Measurements from ENCODE around the gene CD244. TPM values are rescaled to one million over a fixed set of nuclear protein-coding genes. Genes with fewer than 3 reads are reported as not detected.

The CD244 gene
- total RNA-seq, 1 experiment from 2014 or later: not detected

DNA sequence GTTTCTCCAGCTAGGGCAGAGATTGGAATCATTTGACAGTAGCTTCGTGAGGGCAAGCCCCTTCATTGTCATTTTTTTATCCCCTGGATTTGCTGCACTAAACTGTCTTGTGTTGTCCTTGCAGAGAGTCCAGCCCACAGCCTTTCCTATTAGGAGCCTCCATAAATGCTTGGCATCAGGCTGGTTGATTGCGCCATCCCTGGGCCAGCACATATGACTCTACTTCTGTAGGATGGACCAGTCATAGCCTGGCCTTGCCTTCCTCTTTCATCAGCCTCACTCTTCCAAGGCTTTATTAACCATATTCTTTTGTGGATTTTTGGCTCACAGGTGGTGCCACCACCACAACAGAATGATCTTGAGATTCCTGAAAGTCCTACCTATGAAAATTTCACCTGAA is 35.3 kb downstream of the CD244 start:
- Histone ChIP-seq H3K9me2 (ENCODE audit: insufficient read depth) (no peaks in the 10 kb centered on the region), H3K79me2 (ENCODE audit: low read depth) (no peaks in the 10 kb centered on the region), H3K27ac (peak overlapping the region; percentile 81), H3K36me3 (ENCODE audit: low read depth) (no peaks in the 10 kb centered on the region), H4K20me1 (ENCODE audit: insufficient read depth) (no peaks in the 10 kb centered on the region), H3K4me1 (replicated peaks; ENCODE audit: insufficient read depth) (peaks cover 34% of the 10 kb centered on the region), H3K4me2 (peak overlapping the region; percentile 67), H3K9me3 (ENCODE audit: insufficient read depth, low read depth) (no peaks in the 10 kb centered on the region), H3K4me3 (no peak overlapping the region), H2AFZ (no peak overlapping the region), H3K27me3 (ENCODE audit: insufficient read depth, low read depth) (no peaks in the 10 kb centered on the region), H3F3A (ENCODE audit: insufficient read depth, low read depth) (peaks cover 20% of the 10 kb centered on the region; the same call in 1 of the 2 replicates)
- no TSS peak for BruUV-seq (replicated peaks)
- TF ChIP-seq, protein P1, sequence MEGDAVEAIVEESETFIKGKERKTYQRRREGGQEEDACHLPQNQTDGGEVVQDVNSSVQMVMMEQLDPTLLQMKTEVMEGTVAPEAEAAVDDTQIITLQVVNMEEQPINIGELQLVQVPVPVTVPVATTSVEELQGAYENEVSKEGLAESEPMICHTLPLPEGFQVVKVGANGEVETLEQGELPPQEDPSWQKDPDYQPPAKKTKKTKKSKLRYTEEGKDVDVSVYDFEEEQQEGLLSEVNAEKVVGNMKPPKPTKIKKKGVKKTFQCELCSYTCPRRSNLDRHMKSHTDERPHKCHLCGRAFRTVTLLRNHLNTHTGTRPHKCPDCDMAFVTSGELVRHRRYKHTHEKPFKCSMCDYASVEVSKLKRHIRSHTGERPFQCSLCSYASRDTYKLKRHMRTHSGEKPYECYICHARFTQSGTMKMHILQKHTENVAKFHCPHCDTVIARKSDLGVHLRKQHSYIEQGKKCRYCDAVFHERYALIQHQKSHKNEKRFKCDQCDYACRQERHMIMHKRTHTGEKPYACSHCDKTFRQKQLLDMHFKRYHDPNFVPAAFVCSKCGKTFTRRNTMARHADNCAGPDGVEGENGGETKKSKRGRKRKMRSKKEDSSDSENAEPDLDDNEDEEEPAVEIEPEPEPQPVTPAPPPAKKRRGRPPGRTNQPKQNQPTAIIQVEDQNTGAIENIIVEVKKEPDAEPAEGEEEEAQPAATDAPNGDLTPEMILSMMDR (conservative IDR thresholded peaks at IDR 0.05): no peak
- no peak for DNase-seq
- intact Hi-C loops (cut with micrococcal nuclease; ENCODE audit: unreplicated experiment): loop anchor here (2.0 kb wide), 1 partner anchor 47 kb away; no protein-coding TSS in a partner anchor
- ChIA-PET CTCF (interaction anchor here (1.0 to 1.3 kb wide), 2 partner anchors 10 to 50 kb away, joined by 3 to 6 read pairs; no protein-coding TSS in a partner anchor), POLR2A (ENCODE audit: unreplicated experiment) (no interaction called here)

DNA sequence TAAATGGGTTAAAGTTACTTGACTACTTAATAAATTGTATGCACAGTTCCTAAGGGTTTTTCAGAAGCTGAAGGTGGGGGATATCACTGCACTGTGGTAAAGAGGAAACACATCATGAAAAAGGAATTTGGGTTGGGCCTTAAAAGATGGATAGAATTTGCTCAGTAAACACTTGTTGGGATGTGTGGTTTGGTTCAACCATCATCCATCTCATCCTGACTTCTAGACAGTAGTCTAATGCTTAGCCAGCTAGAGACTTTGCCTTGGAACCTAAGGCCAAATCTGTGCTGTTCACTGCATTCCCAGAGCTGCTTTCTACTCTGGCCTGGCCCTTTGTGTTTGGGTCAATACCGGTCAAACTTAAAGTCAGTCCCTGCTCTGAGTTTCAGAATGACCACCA is 36.1 kb downstream of the CD244 start:
- Histone ChIP-seq H3K4me2 (peak overlapping the region; percentile 67), H3K4me1 (replicated peaks; ENCODE audit: insufficient read depth) (peaks cover 34% of the 10 kb centered on the region), H3K27ac (peak overlapping the region; percentile 81), H3K9me3 (ENCODE audit: insufficient read depth, low read depth) (no peaks in the 10 kb centered on the region), H3K27me3 (ENCODE audit: insufficient read depth, low read depth) (no peaks in the 10 kb centered on the region), H3K9me2 (ENCODE audit: insufficient read depth) (no peaks in the 10 kb centered on the region), H3K4me3 (no peak overlapping the region), H3K79me2 (ENCODE audit: low read depth) (no peaks in the 10 kb centered on the region), H3K36me3 (ENCODE audit: low read depth) (no peaks in the 10 kb centered on the region), H4K20me1 (ENCODE audit: insufficient read depth) (no peaks in the 10 kb centered on the region), H2AFZ (no peak overlapping the region), H3F3A (ENCODE audit: insufficient read depth, low read depth) (peaks cover 20% of the 10 kb centered on the region; the same call in 1 of the 2 replicates)
- ChIA-PET CTCF (interaction anchor here (0.9 to 1.3 kb wide), 3 partner anchors 11 to 49 kb away, joined by 3 to 6 read pairs (median 4); no protein-coding TSS in a partner anchor), POLR2A (ENCODE audit: unreplicated experiment) (interaction anchor here (1.0 kb wide), 1 partner anchor 45 kb away, joined by 3 read pairs; no protein-coding TSS in a partner anchor)
- intact Hi-C loops (cut with micrococcal nuclease; ENCODE audit: unreplicated experiment): loop anchor here (1.0 to 2.0 kb wide), 3 partner anchors 13 to 78 kb away; no protein-coding TSS in a partner anchor
- BruUV-seq (replicated peaks): no TSS peak
- no peak for TF ChIP-seq EZH2 (IDR thresholded peaks at IDR 0.05; ENCODE audit: low read depth)
- TF ChIP-seq, protein P1 (conservative IDR thresholded peaks at IDR 0.05): no peak
- peak; percentile 35 to 89 for DNase-seq

DNA sequence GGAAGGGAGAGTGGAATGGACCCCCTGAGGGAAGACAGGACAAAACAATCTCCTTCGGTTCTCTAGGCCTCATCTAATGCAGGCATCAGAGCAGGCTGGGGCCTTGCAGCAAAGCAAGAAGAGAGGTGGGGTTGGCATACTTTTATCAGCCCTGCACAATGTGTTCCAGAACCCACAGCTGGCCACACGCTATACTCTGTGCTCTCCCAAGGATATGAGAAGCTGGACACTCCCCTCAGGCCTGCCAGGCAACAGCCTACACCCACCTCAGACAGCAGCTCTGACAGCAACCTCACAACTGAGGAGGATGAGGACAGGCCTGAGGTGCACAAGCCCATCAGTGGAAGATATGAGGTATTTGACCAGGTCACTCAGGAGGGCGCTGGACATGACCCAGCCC is 39.4 kb downstream of the CD244 start:
- H3F3A ChIP-seq (ENCODE audit: insufficient read depth, low read depth): peaks cover 20% of the 10 kb centered on the region; the same call in 1 of the 2 replicates
- ChIA-PET POLR2A (ENCODE audit: unreplicated experiment) (interaction anchor here (0.5 kb wide), 1 partner anchor 206 kb away, joined by 3 read pairs; no protein-coding TSS in a partner anchor), CTCF (no interaction called here)
- DNase-seq: no peak
- TF ChIP-seq, protein P1 (conservative IDR thresholded peaks at IDR 0.05): no peak
- TF ChIP-seq EZH2 (IDR thresholded peaks at IDR 0.05; ENCODE audit: low read depth): no peak
- H3K36me3 ChIP-seq (ENCODE audit: low read depth): no peaks in the 10 kb centered on the region
- H4K20me1 ChIP-seq (ENCODE audit: insufficient read depth): no peaks in the 10 kb centered on the region
- intact Hi-C loops (cut with micrococcal nuclease; ENCODE audit: unreplicated experiment): no loop called here
- no peaks in the 10 kb centered on the region for H3K9me3 ChIP-seq (ENCODE audit: insufficient read depth, low read depth)
- BruUV-seq (replicated peaks): no TSS peak
- H2AFZ ChIP-seq: no peak overlapping the region
- H3K27ac ChIP-seq: no peak overlapping the region
- H3K9me2 ChIP-seq (ENCODE audit: insufficient read depth): no peaks in the 10 kb centered on the region
- peaks cover 33% of the 10 kb centered on the region for H3K4me1 ChIP-seq (replicated peaks; ENCODE audit: insufficient read depth)
- no peaks in the 10 kb centered on the region for H3K79me2 ChIP-seq (ENCODE audit: low read depth)
- no peak overlapping the region for H3K4me2 ChIP-seq
- no peaks in the 10 kb centered on the region for H3K27me3 ChIP-seq (ENCODE audit: insufficient read depth, low read depth)
- H3K4me3 ChIP-seq: no peak overlapping the region

All from PC-9 (cell line).